ENCODE results near the gene CCNK.

CCNK gene

DNA sequence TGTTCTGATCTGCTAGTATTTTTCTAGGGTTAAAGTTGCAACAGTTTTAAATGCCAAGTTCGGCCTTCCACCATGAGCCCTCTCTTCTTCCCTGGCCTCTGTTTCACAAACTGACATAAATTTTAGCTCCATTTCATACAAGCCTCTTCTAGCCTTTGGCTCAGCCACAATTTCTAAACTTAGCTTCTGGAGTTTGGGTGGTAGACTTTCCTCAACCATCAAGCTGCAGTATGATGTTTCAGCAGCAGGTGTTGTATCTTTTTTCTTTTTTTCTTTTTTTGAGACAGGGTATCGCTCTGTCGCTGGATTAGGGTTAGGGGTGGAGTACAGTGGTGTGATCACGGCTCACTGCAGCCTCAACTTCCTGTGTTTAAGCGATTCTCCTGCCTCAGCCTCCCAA is 30.0 kb upstream of the CCNK start:
- TF ChIP-seq, protein P1, sequence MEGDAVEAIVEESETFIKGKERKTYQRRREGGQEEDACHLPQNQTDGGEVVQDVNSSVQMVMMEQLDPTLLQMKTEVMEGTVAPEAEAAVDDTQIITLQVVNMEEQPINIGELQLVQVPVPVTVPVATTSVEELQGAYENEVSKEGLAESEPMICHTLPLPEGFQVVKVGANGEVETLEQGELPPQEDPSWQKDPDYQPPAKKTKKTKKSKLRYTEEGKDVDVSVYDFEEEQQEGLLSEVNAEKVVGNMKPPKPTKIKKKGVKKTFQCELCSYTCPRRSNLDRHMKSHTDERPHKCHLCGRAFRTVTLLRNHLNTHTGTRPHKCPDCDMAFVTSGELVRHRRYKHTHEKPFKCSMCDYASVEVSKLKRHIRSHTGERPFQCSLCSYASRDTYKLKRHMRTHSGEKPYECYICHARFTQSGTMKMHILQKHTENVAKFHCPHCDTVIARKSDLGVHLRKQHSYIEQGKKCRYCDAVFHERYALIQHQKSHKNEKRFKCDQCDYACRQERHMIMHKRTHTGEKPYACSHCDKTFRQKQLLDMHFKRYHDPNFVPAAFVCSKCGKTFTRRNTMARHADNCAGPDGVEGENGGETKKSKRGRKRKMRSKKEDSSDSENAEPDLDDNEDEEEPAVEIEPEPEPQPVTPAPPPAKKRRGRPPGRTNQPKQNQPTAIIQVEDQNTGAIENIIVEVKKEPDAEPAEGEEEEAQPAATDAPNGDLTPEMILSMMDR (IDR thresholded peaks at IDR 0.05; ENCODE audit: low read depth, low read length, missing control alignments) = no peak
- no peak overlapping the region for H3K4me3 ChIP-seq (ENCODE audit: low read depth, low read length)
- DNase-seq (ENCODE audit: low read depth) = no peak
- in situ Hi-C loops (cut with HindIII; ENCODE audit: low sequenced_read_pairs) = no loop called here

DNA sequence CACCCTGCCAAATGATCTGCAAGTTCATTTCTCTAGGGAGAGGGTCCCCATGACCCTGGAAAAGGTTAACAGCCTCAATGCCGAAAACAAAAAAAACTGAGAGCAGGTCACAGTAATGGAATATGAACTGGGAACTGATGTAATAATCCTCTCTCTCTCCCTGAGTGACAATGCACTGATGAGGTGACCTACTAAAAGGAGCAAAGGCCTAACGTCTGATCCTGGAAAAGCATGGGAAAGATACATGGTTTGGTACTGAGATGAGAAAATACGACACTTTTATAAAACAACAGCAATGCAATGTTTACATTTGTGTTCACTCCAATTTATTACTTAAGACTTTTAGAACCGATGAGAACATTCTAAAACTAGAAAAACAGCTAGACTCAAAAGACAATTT is 28.2 kb upstream of the CCNK start:
- TF ChIP-seq, protein P1 (IDR thresholded peaks at IDR 0.05; ENCODE audit: low read depth, low read length, missing control alignments) = no peak
- in situ Hi-C loops (cut with HindIII; ENCODE audit: low sequenced_read_pairs) = no loop called here
- DNase-seq (ENCODE audit: low read depth) = no peak
- H3K4me3 ChIP-seq (ENCODE audit: low read depth, low read length) = no peak overlapping the region

DNA sequence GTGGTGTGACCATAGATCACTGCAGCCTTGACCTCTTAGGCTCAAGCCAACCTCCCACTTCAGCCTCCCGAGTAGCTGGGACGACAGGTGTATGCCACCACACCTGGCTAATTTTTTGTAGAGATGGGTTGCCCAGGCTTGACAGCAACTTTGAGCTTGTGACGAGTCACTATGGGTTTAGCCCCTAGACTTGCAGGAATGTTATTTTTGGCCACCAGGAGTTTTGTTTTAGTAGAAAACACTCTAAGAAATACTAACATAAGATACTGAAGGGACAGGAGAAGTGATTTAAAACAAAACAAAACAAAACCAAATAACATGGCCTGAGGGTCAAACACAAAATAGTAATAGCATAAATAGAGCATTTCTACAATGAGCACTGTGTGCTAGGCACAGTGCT is 27.0 kb upstream of the CCNK start:
- H3K4me3 ChIP-seq (ENCODE audit: low read depth, low read length) = no peak overlapping the region
- no peak for DNase-seq (ENCODE audit: low read depth)
- TF ChIP-seq, protein P1 (IDR thresholded peaks at IDR 0.05; ENCODE audit: low read depth, low read length, missing control alignments) = no peak
- in situ Hi-C loops (cut with HindIII; ENCODE audit: low sequenced_read_pairs) = no loop called here

DNA sequence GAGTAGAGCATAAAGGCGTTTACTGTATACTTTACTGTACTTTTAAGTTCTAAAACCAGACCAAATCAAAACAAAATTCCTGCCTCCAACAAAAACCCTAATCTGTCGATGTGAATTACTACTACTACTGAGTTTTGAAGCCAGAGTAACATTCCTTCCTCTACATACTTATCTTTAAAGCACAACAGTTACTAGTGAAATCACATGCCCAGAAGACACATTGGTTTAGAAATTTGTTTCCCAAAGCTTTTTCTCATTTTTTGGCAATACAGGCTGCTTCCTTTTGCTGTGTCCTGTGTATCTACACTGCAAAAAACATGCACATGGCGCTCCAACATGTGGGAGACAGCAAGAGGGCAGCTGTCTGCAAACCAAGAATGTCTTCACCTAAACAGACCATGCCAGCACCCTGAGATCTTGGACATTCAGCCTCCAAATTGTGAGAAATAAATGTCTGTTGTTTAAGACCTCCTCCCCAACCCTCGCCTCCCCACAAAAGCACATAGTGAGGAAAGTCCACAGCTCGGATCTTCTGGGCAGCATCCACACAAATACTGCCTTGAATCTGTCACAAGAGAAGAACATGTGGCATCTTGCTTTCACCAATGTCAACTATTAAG is 21.6 kb upstream of the CCNK start:
- TF ChIP-seq, protein P1 (IDR thresholded peaks at IDR 0.05; ENCODE audit: low read depth, low read length, missing control alignments) = no peak
- H3K4me3 ChIP-seq (ENCODE audit: low read depth, low read length) = no peak overlapping the region
- DNase-seq (ENCODE audit: low read depth) = no peak
- in situ Hi-C loops (cut with HindIII; ENCODE audit: low sequenced_read_pairs) = no loop called here

DNA sequence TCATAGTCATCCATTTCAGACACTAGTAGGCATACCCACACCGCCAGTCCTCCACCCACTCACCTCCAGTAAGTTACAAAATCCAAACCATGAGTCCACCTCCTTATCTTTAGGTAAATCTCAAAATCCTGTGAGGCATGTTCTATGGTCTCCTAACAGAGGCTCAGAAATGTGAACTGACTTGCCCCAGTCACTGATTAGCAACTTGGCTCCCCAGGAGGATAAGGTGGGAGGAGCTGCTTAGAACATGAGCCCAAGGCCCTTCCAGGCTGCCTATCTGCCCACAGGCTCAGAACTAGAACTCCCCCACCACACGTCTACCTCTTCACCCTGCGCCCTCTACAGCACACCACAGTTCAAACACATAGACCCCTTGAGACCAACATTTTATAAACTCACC is 20.4 kb upstream of the CCNK start:
- H3K4me3 ChIP-seq (ENCODE audit: low read depth, low read length) = no peak overlapping the region
- TF ChIP-seq, protein P1 (IDR thresholded peaks at IDR 0.05; ENCODE audit: low read depth, low read length, missing control alignments) = no peak
- in situ Hi-C loops (cut with HindIII; ENCODE audit: low sequenced_read_pairs) = no loop called here
- DNase-seq (ENCODE audit: low read depth) = no peak

DNA sequence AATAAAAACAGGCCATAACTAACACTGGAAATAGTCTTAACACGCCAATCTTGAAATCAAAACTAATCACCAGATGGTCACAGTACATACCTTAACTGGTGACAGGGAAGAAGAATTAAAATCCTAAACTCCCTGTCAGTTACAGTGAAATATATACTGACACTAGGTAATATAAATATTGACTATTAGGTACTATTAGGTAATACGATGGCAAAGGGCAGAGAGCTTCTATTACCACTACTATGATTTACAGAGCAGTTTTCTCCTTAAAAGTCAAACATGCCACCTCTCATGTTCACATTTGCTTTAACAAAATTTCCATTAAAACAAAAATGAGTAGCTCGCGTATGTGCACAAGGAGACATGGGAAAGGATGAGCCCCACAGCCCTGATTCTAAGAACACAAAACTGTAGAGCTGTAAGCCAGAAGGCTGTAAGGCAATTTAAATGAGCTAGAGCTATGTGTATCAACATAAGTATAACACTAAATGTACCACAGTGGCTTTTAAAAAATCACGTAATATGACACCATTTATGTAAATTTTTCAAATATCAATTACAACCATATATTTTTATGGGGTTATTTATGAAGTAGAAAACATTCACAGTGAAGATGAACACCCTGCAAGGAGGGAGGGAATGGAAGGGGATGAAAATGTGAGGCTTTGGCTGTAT is 19.7 kb upstream of the CCNK start:
- in situ Hi-C loops (cut with HindIII; ENCODE audit: low sequenced_read_pairs) = no loop called here
- no peak for DNase-seq (ENCODE audit: low read depth)
- H3K4me3 ChIP-seq (ENCODE audit: low read depth, low read length) = no peak overlapping the region
- TF ChIP-seq, protein P1 (IDR thresholded peaks at IDR 0.05; ENCODE audit: low read depth, low read length, missing control alignments) = no peak
